CMK (cell line): ENCODE data around the gene MAPKAPK5.
"Not testable (repeated sequence)": the region's sequence is repeated elsewhere in the genome, so short reads cannot be mapped to it uniquely, and the experiment has no call there.

Source experiments
- DNase-seq: peaks from one replicate; pipeline ENCODE4 v3.0.0-alpha.2; 2010; ENCODE audit warnings: low read depth

The MAPKAPK5 gene

DNA sequence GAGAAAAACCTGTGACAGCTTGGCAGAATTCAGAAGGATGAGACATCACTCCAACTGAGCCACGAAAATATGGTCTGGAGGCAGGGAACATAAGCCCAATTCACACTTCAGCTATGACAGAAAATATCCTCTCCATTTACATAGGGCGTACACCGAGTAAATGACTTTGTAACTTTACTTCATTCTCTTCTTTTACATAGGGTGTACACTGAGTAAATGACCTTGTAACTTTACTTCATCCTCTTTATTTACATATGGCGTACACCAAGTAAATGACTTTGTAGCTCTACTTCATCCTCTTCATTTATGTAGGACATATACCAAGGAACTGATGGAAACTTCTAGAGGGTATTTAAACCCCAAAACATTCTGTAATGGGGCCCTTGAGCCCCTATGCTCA is 14.1 kb upstream of the MAPKAPK5 start:
- no peak for DNase-seq

DNA sequence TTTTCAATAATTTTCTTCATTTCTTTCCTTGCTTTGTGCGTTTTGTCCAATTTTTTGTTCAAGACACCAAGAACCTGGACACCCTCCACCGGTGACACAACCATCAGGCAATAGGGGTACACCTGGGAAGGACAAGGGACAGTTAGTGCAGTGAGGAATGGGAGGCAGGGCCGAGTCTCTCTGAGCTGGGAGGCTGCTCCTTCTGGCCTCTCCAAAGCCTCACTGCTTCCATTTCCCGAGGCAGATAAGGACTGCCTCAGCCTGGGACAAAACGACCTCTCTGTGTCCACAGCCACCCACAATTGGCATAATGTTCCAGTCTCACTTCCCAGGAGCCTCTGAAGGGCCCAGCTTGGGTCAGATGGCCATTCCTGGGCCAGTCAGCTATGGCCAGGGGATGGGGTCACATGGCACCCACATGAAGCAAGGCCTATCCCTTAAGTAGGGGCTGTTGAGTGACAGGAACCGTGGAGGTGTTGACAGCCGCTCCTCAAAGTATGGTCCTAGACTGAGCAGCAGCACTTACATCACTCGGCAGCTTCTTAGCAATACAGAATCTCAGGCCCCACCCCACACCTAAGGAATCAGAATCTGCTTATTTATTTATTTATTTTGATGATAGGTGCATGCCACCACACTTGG is 13.6 kb upstream of the MAPKAPK5 start:
- no peak for DNase-seq

DNA sequence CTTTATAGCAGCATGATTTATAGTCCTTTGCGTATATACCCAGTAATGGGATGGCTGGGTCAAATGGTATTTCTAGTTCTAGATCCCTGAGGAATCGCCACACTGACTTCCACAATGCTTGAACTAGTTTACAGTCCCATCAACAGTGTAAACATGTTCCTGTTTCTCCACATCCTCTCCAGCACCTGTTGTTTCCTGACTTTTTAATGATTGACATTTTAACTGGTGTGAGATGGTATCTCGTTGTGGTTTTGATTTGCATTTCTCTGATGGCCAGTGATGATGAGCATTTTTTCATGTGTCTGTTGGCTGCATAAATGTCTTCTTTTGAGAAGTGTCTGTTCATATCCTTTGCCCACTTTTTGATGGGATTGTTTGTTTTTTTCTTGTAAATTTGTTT is 12.4 kb upstream of the MAPKAPK5 start:
- DNase-seq = not testable (repeated sequence)

DNA sequence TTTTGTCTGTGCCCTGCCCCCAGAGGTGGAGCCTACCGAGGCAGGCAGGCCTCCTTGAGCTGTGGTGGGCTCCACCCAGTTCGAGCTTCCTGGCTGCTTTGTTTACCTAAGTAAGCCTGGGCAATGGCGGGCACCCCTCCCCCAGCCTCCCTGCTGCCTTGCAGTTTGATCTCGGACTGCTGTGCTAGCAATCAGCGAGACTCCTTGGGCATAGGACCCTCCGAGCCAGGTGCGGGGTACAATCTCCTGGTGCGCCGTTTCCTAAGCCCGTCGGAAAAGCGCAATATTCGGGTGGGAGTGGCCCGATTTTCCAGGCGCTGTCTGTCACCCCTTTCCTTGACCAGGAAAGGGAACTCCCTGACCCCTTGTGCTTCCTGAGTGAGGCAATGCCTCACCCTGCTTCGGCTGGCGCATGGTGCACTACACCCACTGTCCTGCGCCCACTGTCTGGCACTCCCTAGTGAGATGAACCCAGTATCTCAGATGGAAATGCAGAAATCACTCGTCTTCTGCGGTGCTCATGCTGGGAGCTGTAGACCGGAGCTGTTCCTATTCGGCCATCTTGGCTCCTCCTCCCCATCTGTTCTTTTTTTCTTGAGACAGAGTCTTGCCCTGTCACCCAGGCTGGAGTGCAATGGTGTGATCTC is 7.2 kb upstream of the MAPKAPK5 start:
- peak; percentile 44 for DNase-seq

DNA sequence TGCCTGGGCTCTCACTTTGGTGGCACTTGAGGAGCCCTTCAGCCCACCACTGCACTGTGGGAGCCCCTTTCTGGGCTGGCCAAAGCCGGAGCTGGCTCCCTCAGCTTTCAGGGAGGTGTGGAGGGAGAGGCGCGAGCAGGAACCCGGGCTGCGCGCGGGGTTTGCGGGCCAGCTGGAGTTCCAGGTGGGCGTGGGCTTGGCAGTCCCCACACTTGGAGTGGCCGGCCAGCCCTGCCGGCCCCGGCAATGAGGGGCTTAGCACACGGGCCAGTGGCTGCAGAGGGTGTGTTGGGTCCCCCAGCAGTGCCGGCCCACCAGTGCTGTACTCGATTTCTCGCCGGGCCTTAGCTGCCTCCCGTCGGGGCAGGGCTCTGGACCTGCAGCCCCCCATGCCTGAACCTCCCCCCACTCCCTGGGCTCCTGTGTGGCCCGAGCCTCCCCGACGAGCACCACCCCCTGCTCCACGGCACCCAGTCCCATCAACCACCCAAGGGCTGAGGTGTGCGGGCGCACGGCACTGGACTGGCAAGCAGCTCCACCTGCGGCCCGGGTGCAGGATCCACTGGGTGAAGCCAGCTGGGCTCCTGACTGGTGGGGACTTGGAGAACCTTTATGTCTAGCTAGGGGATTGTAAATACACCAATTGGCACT is 6.4 kb upstream of the MAPKAPK5 start:
- not testable (repeated sequence) for DNase-seq

DNA sequence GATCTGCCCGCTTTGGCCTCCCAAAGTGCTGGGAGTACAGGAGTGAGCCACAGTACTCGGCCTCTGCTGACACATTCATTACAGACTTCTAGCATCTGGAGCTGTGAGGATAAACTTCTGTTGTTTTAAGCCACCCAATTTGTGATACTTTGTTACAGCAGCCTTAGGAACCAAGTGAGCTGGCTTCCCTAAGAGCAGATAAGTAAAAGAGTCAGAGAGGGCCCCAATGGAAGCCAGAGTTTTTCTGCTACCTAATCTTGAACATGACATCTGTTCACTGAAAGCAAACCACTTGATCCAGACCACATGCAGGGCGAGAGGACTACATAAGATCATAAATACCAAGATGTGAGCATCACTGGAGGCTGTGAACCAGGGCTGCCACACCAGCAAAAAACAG is 3.7 kb upstream of the MAPKAPK5 start:
- no peak for DNase-seq

DNA sequence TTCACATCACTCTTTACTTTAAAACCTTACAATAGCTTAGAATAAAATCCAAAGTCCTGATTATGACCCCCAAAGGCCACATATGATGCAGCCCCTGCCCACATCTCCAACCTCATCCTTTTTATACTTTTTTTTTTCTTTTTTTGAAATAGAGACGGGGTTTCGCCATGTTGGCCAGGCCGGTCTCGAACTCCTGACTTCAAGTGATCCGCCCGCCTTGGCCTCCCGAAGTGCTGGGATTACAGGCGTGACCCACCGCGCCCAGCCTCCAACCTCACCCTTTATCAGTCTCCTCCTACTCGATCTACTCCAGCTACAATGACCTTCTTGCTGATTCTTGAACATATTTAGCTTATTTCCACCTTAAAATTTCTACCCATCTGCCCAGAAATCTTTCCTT is 1.2 kb upstream of the MAPKAPK5 start:
- no peak for DNase-seq

DNA sequence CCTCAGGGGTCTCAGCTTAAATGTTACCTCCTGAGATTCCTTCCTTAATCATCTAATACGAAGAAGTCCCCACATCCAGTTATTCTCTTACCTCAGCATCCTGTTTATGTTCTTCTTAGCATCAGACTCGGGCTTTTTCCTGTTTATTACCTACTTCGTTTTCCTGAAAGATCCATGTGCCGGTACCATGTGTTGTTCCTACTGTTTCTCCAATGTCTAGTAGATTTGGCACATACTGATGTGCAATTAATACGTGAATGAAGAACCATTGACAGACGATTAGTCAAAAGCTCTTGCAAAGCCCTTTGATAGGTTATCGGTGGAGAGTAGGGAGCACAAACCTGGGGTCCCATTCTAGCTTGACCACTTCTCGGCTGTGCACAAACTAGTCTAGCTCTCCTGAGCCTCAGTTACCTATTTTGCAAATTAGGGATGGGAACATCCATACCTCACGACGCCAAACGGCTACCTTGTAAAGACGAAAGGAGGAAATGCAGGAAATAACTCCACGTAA is 735 bp upstream of the MAPKAPK5 start:
- no peak for DNase-seq

DNA sequence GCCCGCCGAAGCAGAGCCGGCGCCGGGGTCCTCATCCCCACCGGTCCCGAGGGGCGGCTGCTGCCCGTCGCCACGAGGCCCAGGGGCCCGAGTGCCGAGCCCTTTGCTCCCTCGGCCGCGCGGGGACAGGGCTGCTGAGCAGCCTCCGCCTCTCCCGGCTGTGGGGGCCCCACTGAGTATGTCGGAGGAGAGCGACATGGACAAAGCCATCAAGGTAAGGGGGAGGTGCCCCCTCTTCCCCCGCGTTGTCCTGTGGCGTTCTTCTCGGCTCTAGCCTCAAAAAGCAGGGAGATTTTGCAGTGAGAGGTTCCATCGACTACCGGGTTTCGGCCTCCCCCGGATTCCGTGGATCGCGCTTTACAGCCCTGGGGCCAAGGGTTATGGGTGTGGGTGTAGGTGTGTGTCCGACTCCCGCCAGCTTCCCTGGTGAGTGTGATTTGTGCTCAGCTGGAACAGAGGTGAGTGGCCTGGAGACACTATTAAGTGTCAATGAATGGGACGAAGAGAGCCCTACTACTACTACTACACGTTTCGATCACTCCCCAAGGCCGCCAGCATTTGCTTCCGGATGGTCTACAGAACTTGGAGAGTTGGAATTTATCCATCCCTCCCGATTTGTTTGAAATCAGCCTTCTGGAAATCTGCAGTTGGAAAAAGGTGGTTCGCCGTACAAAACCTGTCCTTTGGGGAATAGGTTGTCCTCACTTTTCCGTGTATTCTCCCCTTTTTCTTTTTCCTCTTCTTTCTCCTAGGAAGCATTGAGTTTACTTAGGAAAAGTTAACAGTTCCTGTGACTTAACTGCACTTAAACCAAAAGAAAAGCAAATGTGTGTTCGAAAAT is 748 bp downstream of the MAPKAPK5 start:
- DNase-seq = no peak

DNA sequence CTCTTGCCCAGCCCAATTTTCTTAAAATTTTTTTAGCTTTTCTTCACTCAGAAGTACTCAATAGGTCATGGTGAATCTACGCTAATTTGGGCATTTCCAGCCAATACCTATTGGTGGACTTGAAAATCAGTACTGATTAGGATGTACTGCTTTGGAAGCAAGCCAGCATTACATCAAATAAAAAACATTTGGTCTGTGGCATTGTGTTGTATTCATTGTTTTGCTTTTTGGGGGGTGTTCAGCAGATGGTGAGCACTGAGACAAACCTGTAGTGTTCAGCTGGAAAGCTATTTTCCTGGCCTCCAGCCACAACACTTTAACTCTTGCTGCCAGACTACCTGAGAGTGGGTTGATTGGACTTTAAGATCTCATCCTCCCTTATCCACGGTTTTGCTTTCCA is 4.0 kb downstream of the MAPKAPK5 start:
- no peak for DNase-seq

DNA sequence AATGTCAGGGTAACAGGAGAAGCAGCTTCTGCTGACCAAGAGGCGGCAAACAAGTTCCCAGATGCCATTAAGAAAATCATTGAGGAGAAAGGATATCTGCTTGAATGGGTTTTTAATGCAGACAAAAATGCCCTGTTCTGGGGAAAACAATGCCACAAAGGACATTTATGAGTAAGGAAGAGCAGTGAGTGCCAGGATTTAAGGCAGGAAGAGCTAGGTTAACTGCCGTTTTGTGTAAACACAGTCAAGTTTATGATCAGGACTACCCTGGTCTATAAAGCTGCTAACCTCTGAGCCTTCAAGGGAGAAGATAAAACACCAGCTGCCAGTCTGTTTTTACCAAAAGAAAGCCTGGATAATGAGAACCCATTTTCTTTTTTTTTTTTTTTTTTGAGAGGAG is 8.5 kb downstream of the MAPKAPK5 start:
- DNase-seq = no peak

DNA sequence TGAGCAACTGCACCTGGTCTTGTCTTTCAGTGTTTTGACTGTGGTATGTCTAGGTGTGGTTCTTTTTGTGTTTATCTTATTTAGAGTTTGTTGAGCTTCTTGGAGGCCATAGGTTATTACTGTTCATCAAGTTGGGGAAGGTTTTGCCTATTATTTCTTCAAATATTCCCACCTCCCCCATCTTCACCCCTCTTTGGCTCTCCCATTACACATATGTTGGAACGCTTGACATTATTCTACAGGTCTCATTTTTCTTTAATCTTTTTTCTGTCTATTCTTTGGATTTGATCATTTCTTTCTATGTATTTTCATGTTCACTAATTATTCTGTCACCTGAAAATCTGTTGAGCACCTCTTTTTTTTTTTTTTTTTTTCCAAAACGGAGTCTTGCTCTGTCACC is 16.2 kb downstream of the MAPKAPK5 start:
- no peak for DNase-seq

DNA sequence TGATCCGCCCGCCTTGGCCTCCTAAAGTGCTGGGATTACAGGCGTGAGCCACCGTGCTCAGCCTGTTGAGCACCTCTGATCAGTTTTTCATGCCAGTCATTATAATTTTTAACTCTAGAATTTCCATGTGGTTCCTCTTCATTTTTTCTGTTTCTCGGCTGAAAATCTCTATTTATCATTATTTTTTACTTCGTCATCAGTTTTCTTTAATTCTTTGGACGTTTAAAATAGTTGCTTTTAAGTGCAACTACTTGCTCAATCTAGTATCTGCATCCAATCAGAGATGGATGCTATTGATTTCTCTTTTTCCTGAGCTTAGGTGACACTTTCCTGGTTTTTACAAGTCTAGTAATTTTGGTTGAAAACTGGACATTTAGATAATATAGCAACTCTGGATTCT is 16.8 kb downstream of the MAPKAPK5 start:
- DNase-seq = no peak

DNA sequence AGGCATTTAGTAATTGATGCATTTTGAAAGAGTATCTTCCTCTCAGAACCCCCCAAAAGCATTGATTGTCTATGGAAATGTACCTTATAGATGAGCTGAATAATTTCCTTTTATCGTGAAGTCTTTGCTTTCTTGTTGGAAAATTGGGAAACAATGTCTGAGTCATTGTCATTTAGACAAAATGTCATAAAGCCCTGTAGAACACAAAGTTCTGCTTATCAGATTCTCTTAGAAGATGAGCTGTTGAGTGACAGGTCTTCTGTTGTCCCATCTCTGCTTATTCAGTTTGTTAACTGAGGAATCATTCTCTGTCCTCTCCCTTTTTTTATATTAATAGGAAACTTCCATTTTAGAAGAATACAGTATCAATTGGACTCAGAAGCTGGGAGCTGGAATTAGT is 22.9 kb downstream of the MAPKAPK5 start:
- no peak for DNase-seq

DNA sequence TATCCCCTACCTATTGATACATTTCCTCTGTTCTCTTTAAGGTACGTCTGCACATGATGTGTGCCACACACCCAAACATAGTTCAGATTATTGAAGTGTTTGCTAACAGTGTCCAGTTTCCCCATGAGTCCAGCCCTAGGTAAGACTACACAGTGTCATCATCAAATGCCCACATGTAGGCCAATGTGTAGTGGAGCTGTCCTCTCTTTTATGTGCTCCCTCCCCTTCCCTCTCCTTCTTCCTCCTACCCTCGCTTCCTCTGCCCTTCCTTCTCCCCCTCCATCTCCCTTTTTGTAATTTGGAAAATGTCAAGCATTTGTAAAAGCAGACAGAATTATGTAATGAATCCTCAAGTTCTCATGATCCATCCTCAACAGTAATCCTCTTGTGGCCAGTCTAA is 25.5 kb downstream of the MAPKAPK5 start:
- DNase-seq = no peak

DNA sequence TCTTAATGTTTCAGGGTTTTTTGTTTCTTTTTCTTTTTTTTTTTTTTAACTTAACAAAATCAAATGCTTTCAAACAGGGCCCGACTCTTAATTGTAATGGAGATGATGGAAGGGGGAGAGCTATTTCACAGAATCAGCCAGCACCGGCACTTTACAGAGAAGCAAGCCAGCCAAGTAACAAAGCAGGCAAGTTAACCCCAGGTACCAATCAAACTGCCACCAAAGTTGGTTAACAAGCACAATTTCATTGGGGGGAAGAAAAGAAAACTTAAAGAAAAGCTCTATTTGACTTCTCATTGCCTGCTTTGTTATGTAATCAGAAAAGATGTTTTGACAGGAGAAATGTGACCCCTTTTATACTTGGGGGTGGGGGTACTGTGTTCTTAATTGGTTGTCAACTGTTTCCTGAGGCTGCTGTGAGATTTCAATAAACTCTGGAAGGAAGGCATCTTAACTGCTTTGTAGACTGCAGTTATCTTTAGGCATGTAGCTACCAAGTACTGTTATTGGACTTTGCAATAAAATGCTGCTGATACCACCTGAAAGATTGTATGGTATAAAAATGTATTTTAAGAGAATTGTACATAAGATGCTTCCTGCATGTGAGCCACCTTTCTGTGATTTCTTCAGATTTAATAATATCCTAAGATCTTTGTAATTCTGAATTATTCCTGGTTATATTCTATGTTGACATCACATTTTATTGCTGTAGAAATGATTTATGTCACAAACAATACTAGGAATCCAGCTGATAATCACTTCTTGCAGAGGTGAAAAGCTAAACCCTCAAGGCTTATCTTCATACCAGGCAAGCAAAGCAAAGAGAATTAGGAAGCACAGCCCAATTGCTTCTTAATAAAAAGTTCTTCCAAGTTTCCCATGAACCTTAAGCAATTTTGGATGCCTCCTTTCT is 26.9 kb downstream of the MAPKAPK5 start:
- DNase-seq = no peak

DNA sequence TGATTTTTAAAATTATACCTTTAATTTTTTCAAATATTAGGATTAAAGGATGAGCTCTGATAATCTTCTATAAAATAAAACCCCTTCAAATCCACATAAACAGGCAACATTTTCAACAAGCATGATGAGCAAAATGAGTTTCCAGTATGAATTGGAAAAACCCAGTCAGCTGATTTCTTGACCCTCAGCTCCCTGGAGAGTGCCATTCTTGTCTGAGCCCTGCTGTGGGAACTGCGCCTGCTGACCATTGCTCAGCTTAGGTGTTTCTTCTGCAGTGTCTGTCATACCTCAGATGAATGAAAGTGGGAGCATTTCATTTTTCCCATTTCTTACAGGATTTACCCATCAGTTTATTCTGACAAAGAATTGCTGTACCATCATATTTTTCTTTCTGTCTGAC is 27.6 kb downstream of the MAPKAPK5 start:
- DNase-seq = no peak

DNA sequence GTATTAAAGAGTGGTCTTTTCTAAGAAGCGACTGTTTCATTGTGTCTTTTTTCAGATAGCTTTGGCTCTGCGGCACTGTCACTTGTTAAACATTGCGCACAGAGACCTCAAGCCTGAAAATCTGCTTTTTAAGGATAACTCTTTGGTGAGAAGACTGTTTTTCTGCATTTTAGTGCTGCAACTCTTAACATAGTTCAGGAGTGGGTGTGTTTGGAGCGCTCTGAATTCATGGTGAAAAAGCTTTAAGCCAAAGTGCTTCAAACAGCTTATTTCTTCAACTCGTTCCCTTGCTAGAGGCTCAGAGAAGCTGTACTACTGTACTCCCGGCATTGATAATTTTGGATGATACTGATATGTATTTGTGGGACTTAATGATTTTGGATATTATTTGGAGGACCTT is 28.2 kb downstream of the MAPKAPK5 start:
- DNase-seq = no peak

DNA sequence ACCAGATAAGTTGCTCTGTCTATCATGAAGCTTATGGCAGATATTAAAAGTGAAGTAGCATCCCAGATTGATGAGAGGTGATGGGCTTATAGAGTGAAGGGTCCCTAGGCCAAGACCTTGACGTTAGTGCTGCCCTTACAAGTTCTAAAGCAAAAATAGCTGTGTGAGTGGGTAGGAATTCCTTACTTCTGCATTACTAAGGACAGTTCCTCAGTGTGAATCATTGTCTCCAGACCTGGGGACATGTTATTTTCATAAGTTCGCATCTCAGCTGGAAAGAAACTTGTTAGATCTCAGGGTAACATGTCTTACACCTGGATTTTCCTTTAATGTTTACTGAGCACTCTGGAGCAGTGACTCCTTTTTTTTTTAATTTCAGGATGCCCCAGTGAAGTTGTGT is 28.7 kb downstream of the MAPKAPK5 start:
- DNase-seq = no peak

DNA sequence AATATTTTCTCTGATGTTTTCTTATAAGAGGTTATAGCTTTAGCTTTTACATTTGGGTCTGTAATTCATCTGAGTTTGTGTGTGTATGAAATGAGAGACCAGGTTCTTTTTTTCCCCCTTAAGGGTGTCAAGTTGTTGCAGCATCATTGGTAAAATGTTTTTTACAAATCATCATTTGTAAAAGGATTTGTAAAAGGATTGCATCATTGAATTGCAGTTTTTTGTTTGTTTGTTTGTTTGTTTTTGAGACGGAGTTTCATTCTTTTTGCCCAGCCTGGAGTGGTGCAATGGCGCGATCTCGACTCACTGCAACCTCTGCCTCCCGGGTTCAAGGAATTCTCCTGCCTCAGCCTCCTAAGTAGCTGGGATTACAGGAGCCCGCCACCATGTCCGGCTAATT is 31.1 kb downstream of the MAPKAPK5 start:
- no peak for DNase-seq

DNA sequence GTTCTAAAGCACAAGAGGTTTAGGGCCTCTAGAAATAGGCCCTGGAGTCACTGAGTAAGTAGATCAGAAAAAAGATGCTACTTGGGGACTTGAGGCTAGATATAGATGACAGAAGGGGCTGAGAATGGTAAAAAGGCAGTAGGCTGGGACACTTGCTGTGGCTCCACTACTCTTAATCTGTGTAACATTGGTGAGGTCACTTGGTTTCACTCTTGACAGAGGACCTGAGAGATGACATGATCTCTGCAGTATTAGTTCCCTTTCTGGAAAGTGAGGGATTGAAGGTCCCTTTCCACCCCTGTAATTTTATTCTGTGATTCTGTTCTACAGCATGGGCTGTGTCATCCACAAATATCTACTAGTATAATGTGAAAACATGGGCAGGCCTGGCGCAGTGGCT is 39.7 kb downstream of the MAPKAPK5 start:
- DNase-seq = no peak
